Mucosa of rectum (tissue), 2 donors: Measurements from ENCODE around the gene GNPTAB.

ENCODE experiments used
- H3K27ac ChIP-seq, 2 donors: one replicate each; pipeline ENCODE4 v1.7.0; 2013; ENCODE audit warnings: inconsistent platforms in 2 of 2, low read depth in 2 of 2, low read length in 2 of 2
- H3K27me3 ChIP-seq, 2 donors: one replicate each; pipeline ENCODE4 v1.7.0; 2013; ENCODE audit warnings: low read length in 2 of 2; ENCODE audit not compliant: control insufficient read depth in 2 of 2, insufficient read depth in 2 of 2
- H3K36me3 ChIP-seq, 2 donors: one replicate each; pipeline ENCODE4 v1.7.0; 2013; ENCODE audit warnings: low read length in 2 of 2; ENCODE audit not compliant: control insufficient read depth in 2 of 2, insufficient read depth in 2 of 2
- H3K4me1 ChIP-seq, 2 donors: one replicate each; pipeline ENCODE4 v1.7.0; 2013; ENCODE audit warnings: low read length in 2 of 2, mild to moderate bottlenecking in 1 of 2; ENCODE audit not compliant: control insufficient read depth in 2 of 2, insufficient read depth in 2 of 2
- H3K4me3 ChIP-seq, 2 donors: one replicate each; pipeline ENCODE4 v1.7.0; 2013; ENCODE audit warnings: low read length in 2 of 2
- H3K9ac ChIP-seq, 2 donors: one replicate each; pipeline ENCODE4 v1.7.0; 2013; ENCODE audit warnings: low read length in 2 of 2, low read depth in 1 of 2, mild to moderate bottlenecking in 1 of 2
- H3K9me3 ChIP-seq, 2 donors: one replicate each; pipeline ENCODE4 v1.7.0; 2013; ENCODE audit warnings: low read length in 2 of 2; ENCODE audit not compliant: control insufficient read depth in 2 of 2
- donor health status: healthy.
- donor health status: Normal muscosa, but diverticular disease.

Gene GNPTAB

DNA sequence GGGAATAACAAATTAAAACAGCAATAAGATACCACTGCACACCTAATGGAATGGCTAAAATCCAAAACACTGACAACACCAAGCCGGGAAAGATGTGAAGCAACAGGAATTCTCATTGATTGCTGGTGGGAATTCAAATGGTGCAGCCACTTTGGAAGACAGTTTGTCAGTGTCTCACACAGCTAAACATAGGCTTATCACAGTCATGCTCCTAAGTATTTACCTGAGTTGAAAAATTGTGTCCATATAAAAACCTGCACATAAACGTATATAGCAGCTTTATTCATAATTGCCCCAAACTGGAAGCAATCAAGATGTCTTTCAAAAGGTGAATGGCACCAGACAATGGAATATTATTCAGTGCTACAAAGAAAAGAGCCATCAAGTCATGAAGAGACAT lies 21.6 kb downstream of the GNPTAB start:
- H3K4me3 ChIP-seq, result no peak overlapping the region
- H3K36me3 ChIP-seq, result no peaks in the 10 kb centered on the region
- no peaks in the 10 kb centered on the region for H3K4me1 ChIP-seq
- no peaks in the 10 kb centered on the region for H3K9me3 ChIP-seq
- no peaks in the 10 kb centered on the region for H3K27me3 ChIP-seq
- H3K9ac ChIP-seq, result no peak overlapping the region
- no peak overlapping the region for H3K27ac ChIP-seq

DNA sequence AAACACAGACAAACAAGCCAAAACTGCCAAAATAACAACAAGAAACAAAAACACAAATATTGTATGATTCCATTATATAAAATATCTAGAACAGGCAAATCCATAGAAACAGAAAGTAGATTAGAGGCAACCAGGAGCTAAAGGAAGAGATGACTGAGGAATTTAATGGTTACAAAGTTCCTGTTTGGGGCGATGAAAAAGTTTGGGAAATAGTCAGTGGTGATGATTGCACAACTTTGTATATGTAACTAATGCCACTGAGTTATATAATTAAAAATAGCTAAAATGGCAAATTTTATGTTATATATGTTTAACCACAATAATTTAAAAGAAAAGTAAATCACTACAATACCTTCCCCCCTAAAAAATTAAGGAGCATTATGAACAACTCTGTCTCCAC lies 24.5 kb downstream of the GNPTAB start:
- Histone ChIP-seq H3K27ac (no peak overlapping the region), H3K9me3 (no peaks in the 10 kb centered on the region), H3K36me3 (no peaks in the 10 kb centered on the region), H3K27me3 (no peaks in the 10 kb centered on the region), H3K9ac (no peak overlapping the region), H3K4me3 (no peak overlapping the region), H3K4me1 (no peaks in the 10 kb centered on the region)

- Histone ChIP-seq H3K36me3 (no peaks in the 10 kb centered on the region), H3K4me1 (no peaks in the 10 kb centered on the region), H3K9me3 (no peaks in the 10 kb centered on the region), H3K9ac (no peak overlapping the region), H3K27me3 (no peaks in the 10 kb centered on the region), H3K27ac (no peak overlapping the region), H3K4me3 (no peak overlapping the region)
Observed at GRCh38 chr12:101804409-101804808, 26.4 kb downstream of the GNPTAB start.

DNA sequence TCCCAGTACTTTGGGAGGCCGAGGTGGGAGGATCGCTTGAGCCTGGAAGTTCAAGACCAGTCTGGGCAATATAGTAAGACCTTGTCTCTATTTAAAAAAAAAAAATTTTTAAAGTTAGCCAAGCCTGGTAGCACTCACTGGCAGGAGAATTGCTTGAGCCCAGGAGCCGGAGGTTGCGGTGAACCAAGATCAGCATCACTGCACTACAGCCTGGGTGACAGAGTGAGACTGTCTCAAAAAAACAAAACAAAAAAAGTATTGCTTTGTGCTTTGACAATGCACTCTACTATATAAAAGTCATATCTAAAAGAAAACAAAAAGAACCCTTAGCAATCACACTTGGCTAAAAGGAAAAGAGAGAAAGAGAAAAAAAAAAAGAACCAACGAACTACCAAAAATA lies 26.8 kb downstream of the GNPTAB start:
- Histone ChIP-seq H3K9me3 (no peaks in the 10 kb centered on the region), H3K27ac (no peak overlapping the region), H3K4me3 (no peak overlapping the region), H3K4me1 (no peaks in the 10 kb centered on the region), H3K27me3 (no peaks in the 10 kb centered on the region), H3K36me3 (no peaks in the 10 kb centered on the region), H3K9ac (no peak overlapping the region)

DNA sequence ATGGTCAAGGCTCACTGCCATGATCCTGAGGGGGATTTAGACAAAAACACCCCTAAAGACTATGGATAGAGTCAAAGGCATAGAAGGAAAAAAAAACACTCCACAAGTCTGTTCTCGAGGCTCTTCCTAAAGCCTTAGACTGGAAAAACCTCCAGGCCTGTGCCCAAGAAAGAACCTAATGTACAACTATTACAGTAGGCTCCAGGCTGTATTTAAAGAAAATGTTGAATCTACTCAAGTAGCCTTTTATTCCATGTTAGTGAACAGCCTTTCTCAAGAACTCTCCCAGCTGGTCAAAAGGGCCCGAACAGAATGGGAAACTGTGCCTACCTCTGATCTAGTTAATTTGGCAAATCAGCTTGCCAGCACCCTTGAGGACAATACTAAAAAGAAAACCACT lies 28.3 kb downstream of the GNPTAB start:
- H3K9me3 ChIP-seq, result no peaks in the 10 kb centered on the region
- no peak overlapping the region for H3K9ac ChIP-seq
- no peaks in the 10 kb centered on the region for H3K36me3 ChIP-seq
- H3K4me1 ChIP-seq, result no peaks in the 10 kb centered on the region
- H3K27me3 ChIP-seq, result no peaks in the 10 kb centered on the region
- no peak overlapping the region for H3K27ac ChIP-seq
- no peak overlapping the region for H3K4me3 ChIP-seq

DNA sequence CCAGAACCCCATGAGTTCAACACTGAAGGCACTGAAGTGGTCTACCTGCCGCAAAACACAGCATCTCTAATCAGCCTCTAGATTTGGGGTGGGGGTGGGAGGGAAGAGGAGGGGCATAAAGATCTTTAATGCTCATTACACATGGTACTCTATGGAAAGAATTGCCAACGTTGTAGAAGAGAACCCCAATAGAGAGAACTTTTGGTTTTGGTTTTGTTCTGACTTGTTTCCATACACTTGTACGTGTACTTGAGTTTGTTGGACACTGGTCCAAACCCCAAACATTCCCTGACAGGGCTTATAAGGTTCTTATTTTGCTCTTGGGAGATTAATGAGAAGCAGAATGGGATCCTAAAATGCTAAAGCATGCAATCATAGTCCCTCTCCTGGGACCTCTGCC lies 31.0 kb downstream of the GNPTAB start:
- no peaks in the 10 kb centered on the region for H3K4me1 ChIP-seq
- peaks cover 0 to 6% of the 10 kb centered on the region in 2 donors for H3K36me3 ChIP-seq
- H3K9ac ChIP-seq, result no peak overlapping the region
- H3K27me3 ChIP-seq, result no peaks in the 10 kb centered on the region
- H3K4me3 ChIP-seq, result no peak overlapping the region
- H3K27ac ChIP-seq, result no peak overlapping the region
- no peaks in the 10 kb centered on the region for H3K9me3 ChIP-seq

DNA sequence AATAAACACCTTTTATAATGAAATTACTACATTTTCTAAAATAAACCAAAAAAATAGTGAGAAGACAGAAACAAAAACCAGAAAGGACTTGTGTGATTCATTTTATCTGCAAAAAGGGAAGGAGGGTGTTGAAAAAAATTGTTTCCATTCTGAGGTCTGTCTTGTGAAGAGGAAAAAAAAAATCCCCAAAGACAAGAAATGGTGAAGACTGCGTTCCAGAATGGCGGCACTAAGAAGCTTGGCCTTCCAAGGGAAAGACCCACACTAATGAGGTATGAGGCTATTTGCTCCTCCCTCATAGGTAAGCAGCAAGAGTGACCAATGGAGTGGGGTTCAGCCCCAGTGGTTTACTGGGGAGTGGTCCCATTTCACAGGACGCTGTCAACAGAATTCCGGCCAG lies 35.0 kb downstream of the GNPTAB start:
- H3K36me3 ChIP-seq, result peaks cover 6% of the 10 kb centered on the region in 2 donors
- H3K9me3 ChIP-seq, result no peaks in the 10 kb centered on the region
- no peaks in the 10 kb centered on the region for H3K27me3 ChIP-seq
- no peaks in the 10 kb centered on the region for H3K4me1 ChIP-seq
- no peak overlapping the region for H3K27ac ChIP-seq
- no peak overlapping the region for H3K4me3 ChIP-seq
- no peak overlapping the region for H3K9ac ChIP-seq

DNA sequence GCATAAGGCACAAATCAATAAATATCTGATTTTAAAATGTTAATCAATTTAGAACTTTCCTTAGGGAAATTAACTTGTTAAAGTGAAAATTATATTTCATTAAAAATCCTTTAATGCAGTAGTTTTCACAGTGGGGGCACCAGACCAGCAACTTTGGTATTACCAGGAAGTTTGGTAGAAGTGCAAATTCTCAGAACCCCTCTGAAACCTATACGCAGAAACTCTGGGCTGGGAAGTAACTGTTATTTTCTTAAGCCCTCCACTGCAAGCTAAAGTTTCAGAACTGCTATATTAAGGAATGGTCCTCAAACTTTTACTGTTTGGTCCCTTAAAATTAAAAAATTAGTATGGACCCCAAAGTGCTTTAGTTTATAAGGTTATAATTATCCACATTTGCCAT lies 35.7 kb downstream of the GNPTAB start:
- Histone ChIP-seq H3K27me3 (no peaks in the 10 kb centered on the region), H3K4me3 (no peak overlapping the region), H3K9me3 (no peaks in the 10 kb centered on the region), H3K4me1 (no peaks in the 10 kb centered on the region), H3K36me3 (peaks cover 6 to 8% of the 10 kb centered on the region in 2 donors), H3K27ac (no peak overlapping the region), H3K9ac (no peak overlapping the region)

GRCh38 chr12:101794574-101794973 lies 36.2 kb downstream of the GNPTAB start:
- no peaks in the 10 kb centered on the region for H3K4me1 ChIP-seq
- no peaks in the 10 kb centered on the region for H3K9me3 ChIP-seq
- H3K9ac ChIP-seq, result no peak overlapping the region

GRCh38 chr12:101793401-101793800 lies 37.4 kb downstream of the GNPTAB start:
- Histone ChIP-seq H3K4me1 (no peaks in the 10 kb centered on the region), H3K27ac (no peak overlapping the region), H3K4me3 (no peak overlapping the region), H3K9me3 (no peaks in the 10 kb centered on the region), H3K36me3 (peaks cover 15 to 20% of the 10 kb centered on the region in 2 donors), H3K9ac (no peak overlapping the region), H3K27me3 (no peaks in the 10 kb centered on the region)

More at GRCh38 chr12:101794574-101794973, 36.2 kb downstream of the GNPTAB start:
- H3K4me3 ChIP-seq, result no peak overlapping the region
- H3K36me3 ChIP-seq, result peaks cover 6 to 11% of the 10 kb centered on the region in 2 donors
- no peak overlapping the region for H3K27ac ChIP-seq
- no peaks in the 10 kb centered on the region for H3K27me3 ChIP-seq
